ENCODE data around the gene FBXW11. TPM values are rescaled to one million over a fixed set of nuclear protein-coding genes. Genes with fewer than 3 reads are reported as not detected.

Gene FBXW11
- total and polyA plus RNA-seq, 10 of the 15 experiments (the other 5 are each of a cell fraction or from before 2014, with no cell fraction given) = 4.3 to 61.5 (median 40.0) TPM

GRCh38 chr5:171827162-171827561, 179.3 kb downstream of the FBXW11 start:
- Histone ChIP-seq H2AFZ (ENCODE audit: control insufficient read depth, low read depth, low read length) (no peak overlapping the region), H3K9me3 (replicated peaks; ENCODE audit: control insufficient read depth, insufficient read depth, low read length) (no peaks in the 10 kb centered on the region), H3K4me1 (ENCODE audit: control insufficient read depth, insufficient read depth, low read length) (no peaks in the 10 kb centered on the region), H3K27ac (ENCODE audit: control insufficient read depth, insufficient read depth) (no peak overlapping the region), H3K4me3 (no peak overlapping the region), H3K36me3 (ENCODE audit: control insufficient read depth in 2 of 2, insufficient read depth in 2 of 2, low read length in 1 of 2) (no peaks in the 10 kb centered on the region), H3K4me2 (ENCODE audit: control insufficient read depth, insufficient read depth) (no peak overlapping the region), H3K27me3 (replicated peaks in 1 of 2; ENCODE audit: control insufficient read depth in 2 of 2, insufficient read depth in 2 of 2, low read length in 1 of 2) (no peaks in the 10 kb centered on the region), H3K9ac (ENCODE audit: control insufficient read depth, insufficient read depth, low read length) (no peak overlapping the region), H4K20me1 (ENCODE audit: control insufficient read depth, insufficient read depth) (no peaks in the 10 kb centered on the region), H3K79me2 (ENCODE audit: control insufficient read depth, insufficient read depth, low read length) (no peaks in the 10 kb centered on the region)
- intact Hi-C loops (cut with micrococcal nuclease; ENCODE audit: unreplicated experiment) (no loop called here), in situ Hi-C loops (cut with MboI) (no loop called here)
- WGBS (ENCODE audit: insufficient coverage, insufficient replicate concordance, low lambda C conversion rate, missing lambda C conversion rate) = 87% methylated on average over 8 of the region's 9 CpGs
- ATAC-seq (no peak), FAIRE-seq (no peak), DNase-seq (ENCODE audit: low read depth, low spot score) (no peak)
- POLR2A ChIA-PET = no interaction called here
- SMC1A ChIA-PET (ENCODE audit: uncharacterized antibody, unreplicated experiment) = no interaction called here
- CTCF ChIA-PET = no interaction called here
- no peak for TF ChIP-seq ZNF592 (IDR thresholded peaks at IDR 0.05)
- peak; percentile 61 for TF ChIP-seq BCL3 (IDR thresholded peaks at IDR 0.05; ENCODE audit: borderline replicate concordance, insufficient read depth, low read depth, low read length, poor library complexity, severe bottlenecking)
- no TSS peak for BruUV-seq (replicated peaks)
- RAD21 ChIA-PET (ENCODE audit: unreplicated experiment) = no interaction called here
